Spinal cord (tissue), 10 donors: ENCODE data around the gene FLT1. TPM values are rescaled to one million over a fixed set of nuclear protein-coding genes. Genes with fewer than 3 reads are reported as not detected.

ENCODE experiments used
- DNase-seq, 6 donors: peaks; one replicate each; pipeline versions ENCODE4 v3.0.0 to v3.0.0-alpha.2; 2013 to 2015; ENCODE audit warnings: low spot score in 6 of 6, low read depth in 4 of 6
- H3K27ac ChIP-seq: one replicate; pipeline ENCODE4 v1.5.1; 2013; ENCODE audit warnings: low read depth, low read length, control low read depth
- H3K27me3 ChIP-seq: one replicate; pipeline ENCODE4 v1.6.1; 2013; ENCODE audit warnings: low read length; ENCODE audit not compliant: control insufficient read depth, insufficient read depth
- H3K36me3 ChIP-seq: one replicate; pipeline ENCODE4 v1.6.1; 2013; ENCODE audit warnings: low read length; ENCODE audit not compliant: control insufficient read depth, insufficient read depth
- H3K4me1 ChIP-seq: one replicate; pipeline ENCODE4 v1.6.1; 2013; ENCODE audit warnings: low read length; ENCODE audit not compliant: control insufficient read depth, insufficient read depth
- H3K4me3 ChIP-seq: one replicate; pipeline ENCODE4 v1.5.1; 2013; ENCODE audit warnings: low read depth, low read length, control low read depth
- H3K9me3 ChIP-seq: one replicate; pipeline ENCODE4 v1.6.1; 2013; ENCODE audit warnings: low read length; ENCODE audit not compliant: control insufficient read depth, insufficient read depth
- WGBS: methylation state at CpG from one replicate; pipeline ENCODE4 v1.1.5; 2013; ENCODE audit warnings: missing lambda C conversion rate; ENCODE audit not compliant: insufficient coverage; 5-methylcytosine and 5-hydroxymethylcytosine counted together
- polyA plus RNA-seq, 2 donors: library from polyadenylated mRNA; unstranded; fragments of 120-200 nt; gene quantifications; one replicate each; pipeline ENCODE4 v1.2.1, GENCODE V29; 2013; ENCODE audit not compliant: insufficient read length in 2 of 2
- total RNA-seq, 2 donors: library from RNA; depleted of rRNA in 1 of 2; stranded (reverse); fragments of 120-200 nt in 1 of 2; fragments of >200 nt in 1 of 2; gene quantifications; one replicate each; pipeline versions ENCODE4 v1.2.3 to v1.2.4, GENCODE V29; 2013 to 2014
- donor health status: healthy.

FLT1 gene
- total and polyA plus RNA-seq, 4 donors: 14.6 to 29.3 (median 23.9) TPM

- DNase-seq: no peak
- Histone ChIP-seq H3K27me3 (no peaks in the 10 kb centered on the region), H3K4me3 (no peak overlapping the region), H3K27ac (no peak overlapping the region), H3K36me3 (no peaks in the 10 kb centered on the region), H3K4me1 (no peaks in the 10 kb centered on the region), H3K9me3 (no peaks in the 10 kb centered on the region)
- no CpG with 5 or more reads among the region's 1 CpG for WGBS
Observed at GRCh38 chr13:28425793-28426192, 69.1 kb downstream of the FLT1 start.

- Histone ChIP-seq H3K4me3 (no peak overlapping the region), H3K9me3 (no peaks in the 10 kb centered on the region), H3K27ac (no peak overlapping the region), H3K27me3 (no peaks in the 10 kb centered on the region), H3K36me3 (no peaks in the 10 kb centered on the region), H3K4me1 (no peaks in the 10 kb centered on the region)
- DNase-seq: no peak
- no CpG with 5 or more reads among the region's 4 CpGs for WGBS
Observed at GRCh38 chr13:28424541-28424940, 70.4 kb downstream of the FLT1 start.

- no peak for DNase-seq
- no peaks in the 10 kb centered on the region for H3K4me1 ChIP-seq
- H3K4me3 ChIP-seq: no peak overlapping the region
- no peaks in the 10 kb centered on the region for H3K9me3 ChIP-seq
- 79% methylated on average over 3 of the region's 5 CpGs for WGBS
- H3K27ac ChIP-seq: no peak overlapping the region
- H3K27me3 ChIP-seq: no peaks in the 10 kb centered on the region
- no peaks in the 10 kb centered on the region for H3K36me3 ChIP-seq
Observed at GRCh38 chr13:28423010-28423409, 71.9 kb downstream of the FLT1 start.

- DNase-seq: no peak
- Histone ChIP-seq H3K4me1 (no peaks in the 10 kb centered on the region), H3K27me3 (no peaks in the 10 kb centered on the region), H3K4me3 (no peak overlapping the region), H3K27ac (no peak overlapping the region), H3K36me3 (no peaks in the 10 kb centered on the region), H3K9me3 (no peaks in the 10 kb centered on the region)
- no CpG with 5 or more reads among the region's 7 CpGs for WGBS
Observed at GRCh38 chr13:28421676-28422410, 73.1 kb downstream of the FLT1 start.

- Histone ChIP-seq H3K9me3 (no peaks in the 10 kb centered on the region), H3K4me1 (no peaks in the 10 kb centered on the region), H3K27ac (no peak overlapping the region), H3K27me3 (no peaks in the 10 kb centered on the region), H3K4me3 (no peak overlapping the region), H3K36me3 (no peaks in the 10 kb centered on the region)
- 68% methylated on average over 3 of the region's 4 CpGs for WGBS
- no peak for DNase-seq
Observed at GRCh38 chr13:28420704-28421103, 74.2 kb downstream of the FLT1 start.

GRCh38 chr13:28415994-28416421, 78.9 kb downstream of the FLT1 start:
- no peak overlapping the region for H3K27ac ChIP-seq
- no peak for DNase-seq
- no peaks in the 10 kb centered on the region for H3K4me1 ChIP-seq
- no peaks in the 10 kb centered on the region for H3K27me3 ChIP-seq
- no peak overlapping the region for H3K4me3 ChIP-seq
- no peaks in the 10 kb centered on the region for H3K36me3 ChIP-seq
- no peaks in the 10 kb centered on the region for H3K9me3 ChIP-seq
- 89% methylated on average over 1 of the region's 3 CpGs for WGBS

GRCh38 chr13:28413999-28414398, 80.9 kb downstream of the FLT1 start:
- H3K4me3 ChIP-seq: no peak overlapping the region
- no peaks in the 10 kb centered on the region for H3K36me3 ChIP-seq
- DNase-seq: no peak
- no CpG with 5 or more reads among the region's 4 CpGs for WGBS
- H3K27me3 ChIP-seq: no peaks in the 10 kb centered on the region
- H3K4me1 ChIP-seq: no peaks in the 10 kb centered on the region
- H3K27ac ChIP-seq: no peak overlapping the region
- H3K9me3 ChIP-seq: no peaks in the 10 kb centered on the region

- Histone ChIP-seq H3K27ac (no peak overlapping the region), H3K4me1 (no peaks in the 10 kb centered on the region), H3K9me3 (no peaks in the 10 kb centered on the region), H3K36me3 (no peaks in the 10 kb centered on the region), H3K27me3 (no peaks in the 10 kb centered on the region), H3K4me3 (no peak overlapping the region)
- 90% methylated on average over 7 of the region's 8 CpGs for WGBS
- no peak for DNase-seq
Observed at GRCh38 chr13:28412981-28413380, 81.9 kb downstream of the FLT1 start.

GRCh38 chr13:28411831-28412353, 83.0 kb downstream of the FLT1 start:
- no peak for DNase-seq
- no peak overlapping the region for H3K4me3 ChIP-seq
- WGBS: 45% methylated on average over 4 of the region's 5 CpGs
- H3K27ac ChIP-seq: no peak overlapping the region
- no peaks in the 10 kb centered on the region for H3K4me1 ChIP-seq
- H3K9me3 ChIP-seq: no peaks in the 10 kb centered on the region
- H3K27me3 ChIP-seq: no peaks in the 10 kb centered on the region
- no peaks in the 10 kb centered on the region for H3K36me3 ChIP-seq

GRCh38 chr13:28410096-28410495, 84.8 kb downstream of the FLT1 start:
- H3K36me3 ChIP-seq: no peaks in the 10 kb centered on the region
- H3K27ac ChIP-seq: no peak overlapping the region
- no peaks in the 10 kb centered on the region for H3K4me1 ChIP-seq
- WGBS: no CpG with 5 or more reads among the region's 2 CpGs
- H3K9me3 ChIP-seq: no peaks in the 10 kb centered on the region
- peak in 1 of 6 donors; percentile 81 for DNase-seq
- no peaks in the 10 kb centered on the region for H3K27me3 ChIP-seq
- no peak overlapping the region for H3K4me3 ChIP-seq
